DLD1 (cell line): ENCODE results near the gene ALDH5A1.

Source experiments
- in situ Hi-C: cut with HindIII; loops from 2 replicates; pipeline ENCODE4 v1.10.0; 2017; ENCODE audit warnings: low sequenced_read_pairs

The ALDH5A1 gene

GRCh38 chr6:24564081-24564480 is 69.3 kb downstream of the ALDH5A1 start:
- in situ Hi-C loops: no loop called here

DNA sequence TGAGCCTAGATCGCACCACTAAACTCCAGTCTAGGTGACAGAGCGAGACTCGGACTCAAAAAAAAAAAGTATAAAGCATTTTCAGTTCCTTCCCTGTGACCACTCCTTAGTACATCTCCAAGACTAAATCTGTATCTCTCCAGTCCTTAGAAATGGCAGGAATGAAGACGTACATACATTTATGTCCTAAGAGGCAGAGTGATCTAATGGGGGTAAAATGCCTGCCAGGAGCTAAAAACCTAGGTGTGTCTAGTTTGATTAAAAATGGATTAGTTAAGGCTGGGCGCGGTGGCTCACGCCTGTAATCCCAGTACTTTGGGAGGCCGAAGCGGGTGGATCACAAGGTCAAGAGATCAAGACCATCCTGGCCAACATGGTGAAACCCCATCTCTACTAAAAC is 70.4 kb downstream of the ALDH5A1 start:
- in situ Hi-C loops: no loop called here

DNA sequence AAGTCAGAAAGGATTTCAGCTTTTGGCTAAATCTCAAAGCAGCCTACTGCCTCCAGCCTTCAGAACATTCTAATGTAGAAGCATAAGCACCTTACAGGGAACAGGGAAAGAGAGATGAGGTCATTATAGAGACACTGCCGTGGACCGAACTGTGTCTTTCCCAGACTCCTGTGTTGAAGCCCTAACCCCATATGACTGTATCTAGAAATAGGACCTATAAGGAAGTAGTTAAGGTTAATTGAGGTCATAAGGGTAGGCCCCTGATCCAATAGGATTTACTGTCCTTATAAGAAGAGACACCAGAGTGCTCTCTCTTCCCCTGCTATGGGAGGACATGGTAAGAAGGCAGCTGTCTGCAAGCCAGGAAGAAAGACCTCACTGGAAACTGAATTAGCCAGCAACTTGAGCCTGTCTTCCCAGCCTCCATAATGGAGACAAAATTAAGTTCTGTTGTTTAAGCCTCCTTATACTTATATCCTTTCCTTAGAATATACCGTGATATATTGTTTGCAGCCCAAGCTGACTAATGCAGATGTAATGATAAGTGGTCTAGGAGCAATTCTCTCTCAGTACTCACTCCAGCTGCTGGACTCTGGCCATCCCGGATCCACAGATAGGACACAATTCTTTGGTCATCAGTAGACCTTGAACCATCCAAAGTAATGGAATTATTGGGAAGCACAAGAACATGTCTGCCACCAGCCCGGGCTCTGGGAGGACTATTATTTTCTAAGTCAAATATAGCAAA is 71.4 kb downstream of the ALDH5A1 start:
- in situ Hi-C loops: no loop called here

DNA sequence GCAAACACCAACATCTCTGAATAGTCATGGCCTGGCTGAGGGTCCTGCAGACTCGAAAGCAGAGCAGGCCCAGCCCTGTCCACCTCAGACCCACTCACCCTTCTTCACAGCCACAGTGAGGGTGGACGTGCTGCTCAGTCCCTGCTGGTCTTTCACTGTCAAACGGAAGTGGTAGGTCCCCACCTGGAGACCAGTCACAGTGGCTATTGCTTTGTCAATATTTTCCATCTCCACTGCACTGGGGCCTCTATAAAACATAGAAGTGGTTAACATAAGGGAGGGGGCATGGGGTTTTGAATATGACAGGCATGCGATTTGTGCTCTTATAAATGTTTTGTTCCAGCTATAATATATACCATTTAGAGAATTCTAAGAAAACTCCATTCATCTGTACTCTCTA is 73.9 kb downstream of the ALDH5A1 start:
- in situ Hi-C loops: no loop called here

DNA sequence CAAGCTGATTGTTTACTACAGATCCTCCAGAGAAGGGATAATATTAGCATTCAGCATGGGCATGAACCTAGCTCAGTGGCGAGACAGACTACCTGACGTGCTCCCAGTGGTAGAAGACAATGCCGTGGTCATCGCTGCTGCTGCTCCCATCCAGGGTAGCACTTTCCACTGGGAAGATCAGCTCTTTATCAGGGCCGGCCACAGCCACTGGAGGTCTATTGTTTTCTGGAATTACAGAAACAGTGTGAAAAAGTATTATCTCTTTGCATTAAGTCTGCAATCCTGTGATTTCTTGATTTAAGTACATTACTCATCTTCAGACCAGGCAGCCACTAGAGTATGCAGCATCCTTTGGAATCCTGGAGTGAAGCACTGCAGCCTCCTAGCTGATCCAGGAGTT is 75.0 kb downstream of the ALDH5A1 start:
- in situ Hi-C loops: no loop called here

DNA sequence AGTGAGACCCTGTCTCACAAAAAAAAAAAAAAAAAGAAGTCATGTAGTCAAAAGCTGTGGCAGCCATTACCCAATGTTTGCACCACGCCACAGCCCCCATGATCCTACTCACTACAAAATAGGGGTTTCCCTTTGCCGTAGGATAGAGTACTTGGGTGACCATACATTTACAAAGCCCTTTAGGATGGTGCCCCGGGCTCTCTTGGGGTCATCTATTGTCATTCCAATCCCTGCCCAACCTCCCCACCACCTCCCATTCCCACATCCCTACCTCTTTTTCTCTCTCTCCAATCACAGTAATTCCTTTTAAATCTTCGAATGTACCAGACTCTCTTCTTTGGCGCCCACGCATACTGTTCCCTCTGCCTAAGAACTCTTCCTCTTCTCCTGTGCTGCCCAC is 76.6 kb downstream of the ALDH5A1 start:
- in situ Hi-C loops: no loop called here

DNA sequence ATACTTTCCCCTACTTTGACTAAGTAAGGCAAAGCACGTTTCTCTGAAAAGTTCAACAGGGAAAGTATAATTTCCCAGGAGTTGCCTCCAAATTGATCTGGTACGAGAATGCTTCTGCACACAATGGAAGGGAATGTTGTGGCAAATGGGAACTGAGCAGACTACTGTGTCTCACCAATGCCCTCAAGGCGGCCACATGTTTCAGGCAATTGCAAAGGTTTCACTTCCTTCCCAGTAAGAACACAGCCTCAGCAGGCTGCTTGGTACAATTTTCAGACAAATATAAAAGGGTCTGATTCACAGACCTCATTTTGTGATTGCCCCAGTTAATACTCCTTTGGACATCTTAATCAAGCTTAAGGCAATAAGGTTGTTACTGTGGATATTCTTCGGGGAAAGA is 80.0 kb downstream of the ALDH5A1 start:
- in situ Hi-C loops: no loop called here

GRCh38 chr6:24576447-24576846 is 81.7 kb downstream of the ALDH5A1 start:
- in situ Hi-C loops: no loop called here

- in situ Hi-C loops: no loop called here
Measured at GRCh38 chr6:24581084-24581669, 86.4 kb downstream of the ALDH5A1 start.

DNA sequence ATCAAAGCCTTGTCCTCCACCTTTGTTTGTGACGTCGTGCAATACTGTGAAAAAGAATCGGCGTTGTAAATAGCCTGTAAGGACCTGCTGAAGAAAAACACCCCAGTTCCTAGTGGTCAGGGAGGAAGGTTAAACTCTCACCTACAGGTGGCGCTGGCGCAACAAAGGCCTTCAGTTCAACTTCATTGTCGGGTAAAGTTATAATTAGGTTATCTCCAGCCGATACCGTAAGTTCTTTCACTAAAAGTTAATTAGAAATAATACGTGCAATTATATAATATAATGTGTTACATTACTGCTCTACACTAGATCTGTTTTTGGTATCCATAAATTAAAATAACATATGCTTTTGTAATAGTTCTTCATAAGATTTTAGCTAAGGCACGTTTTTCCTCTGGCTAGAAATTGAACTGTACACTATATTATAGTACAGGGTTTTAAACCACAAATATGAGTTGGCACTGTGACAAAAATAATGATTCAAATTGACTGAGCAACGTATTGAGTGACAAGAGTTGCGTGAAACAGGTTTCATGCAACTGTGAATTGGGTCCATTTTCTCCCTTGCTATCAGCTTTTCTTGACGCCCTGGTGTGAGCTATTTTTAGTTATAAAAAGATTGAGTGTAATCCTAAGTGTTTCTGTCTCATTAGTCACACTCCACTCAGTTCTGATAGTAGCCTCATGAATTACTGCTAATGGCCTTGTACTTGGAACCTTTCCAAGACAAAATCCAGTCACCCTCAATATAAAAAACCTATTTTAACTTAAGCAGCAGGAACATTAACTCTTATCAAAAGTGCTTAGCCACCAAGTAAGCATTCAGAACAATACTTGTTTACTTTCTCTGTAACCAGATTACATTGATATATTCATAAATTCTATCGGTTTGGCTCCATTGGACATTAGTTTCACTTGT is 89.0 kb downstream of the ALDH5A1 start:
- in situ Hi-C loops: no loop called here

DNA sequence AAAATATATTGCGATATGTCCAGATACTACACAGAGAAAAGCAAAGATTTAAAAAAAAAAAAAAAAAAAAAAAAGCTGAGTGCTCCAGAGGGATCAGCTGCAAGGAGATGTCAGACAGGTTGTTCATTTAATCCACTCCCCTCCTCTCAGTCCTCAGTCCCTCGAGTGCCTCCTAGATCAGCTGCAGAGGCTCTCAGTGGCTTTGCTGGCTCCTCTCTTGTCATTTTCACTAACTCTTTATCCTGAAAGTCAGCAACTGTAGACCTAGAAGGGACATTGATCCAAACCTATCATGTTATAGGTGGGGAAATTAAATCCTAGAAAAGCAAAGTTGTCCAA is 89.6 kb downstream of the ALDH5A1 start:
- in situ Hi-C loops: no loop called here
